ENCODE data around the gene SPATA3.
"Not testable (repeated sequence)": the region's sequence is repeated elsewhere in the genome, so short reads cannot be mapped to it uniquely, and the experiment has no call there.

Gene SPATA3

GRCh38 chr2:230996661-230997060, 740 bp downstream of the SPATA3 start:
- DNase-seq (ENCODE audit: low read depth in 2 of 2), result no peak

- no peak for DNase-seq (ENCODE audit: low read depth in 2 of 2)
Observed at GRCh38 chr2:230998882-230999281, 3.0 kb downstream of the SPATA3 start.

- no peak for DNase-seq (ENCODE audit: low read depth in 2 of 2)
Observed at GRCh38 chr2:230999477-230999876, 3.6 kb downstream of the SPATA3 start.

- DNase-seq (ENCODE audit: low read depth in 2 of 2), result no peak
Observed at GRCh38 chr2:231000211-231000904, 4.4 kb downstream of the SPATA3 start.

- no peak for DNase-seq (ENCODE audit: low read depth in 2 of 2)
Observed at GRCh38 chr2:231001036-231001435, 5.1 kb downstream of the SPATA3 start.

GRCh38 chr2:231001921-231002320, 6.0 kb downstream of the SPATA3 start:
- DNase-seq (ENCODE audit: low read depth in 2 of 2), result no peak

- DNase-seq (ENCODE audit: low read depth in 2 of 2), result no peak
Observed at GRCh38 chr2:231002641-231003040, 6.7 kb downstream of the SPATA3 start.

GRCh38 chr2:231003186-231003585, 7.3 kb downstream of the SPATA3 start:
- no peak for DNase-seq (ENCODE audit: low read depth in 2 of 2)

GRCh38 chr2:231004930-231005329, 9.0 kb downstream of the SPATA3 start:
- DNase-seq (ENCODE audit: low read depth in 2 of 2), result not testable (repeated sequence)

GRCh38 chr2:231007286-231008098, 11.6 kb downstream of the SPATA3 start:
- DNase-seq (ENCODE audit: low read depth in 2 of 2), result no peak

GRCh38 chr2:231008131-231008530, 12.2 kb downstream of the SPATA3 start:
- DNase-seq (ENCODE audit: low read depth in 2 of 2), result no peak

GRCh38 chr2:231009236-231009919, 13.5 kb downstream of the SPATA3 start:
- no peak for DNase-seq (ENCODE audit: low read depth in 2 of 2)

GRCh38 chr2:231010201-231010730, 14.3 kb downstream of the SPATA3 start:
- DNase-seq (ENCODE audit: low read depth in 2 of 2), result no peak

GRCh38 chr2:231011526-231011925, 15.6 kb downstream of the SPATA3 start:
- no peak for DNase-seq (ENCODE audit: low read depth in 2 of 2)

GRCh38 chr2:231012463-231012862, 16.5 kb downstream of the SPATA3 start:
- no peak for DNase-seq (ENCODE audit: low read depth in 2 of 2)

- no peak for DNase-seq (ENCODE audit: low read depth in 2 of 2)
Observed at GRCh38 chr2:231013820-231014219, 17.9 kb downstream of the SPATA3 start.

- DNase-seq (ENCODE audit: low read depth in 2 of 2), result no peak
Observed at GRCh38 chr2:231015478-231015877, 19.6 kb downstream of the SPATA3 start.

- no peak for DNase-seq (ENCODE audit: low read depth in 2 of 2)
Observed at GRCh38 chr2:231015926-231016325, 20.0 kb downstream of the SPATA3 start.

- no peak for DNase-seq (ENCODE audit: low read depth in 2 of 2)
Observed at GRCh38 chr2:231016566-231017230, 20.8 kb downstream of the SPATA3 start.

GRCh38 chr2:231017231-231017598, 21.3 kb downstream of the SPATA3 start:
- DNase-seq (ENCODE audit: low read depth in 2 of 2), result no peak

GRCh38 chr2:231018184-231018583, 22.3 kb downstream of the SPATA3 start:
- no peak for DNase-seq (ENCODE audit: low read depth in 2 of 2)

- DNase-seq (ENCODE audit: low read depth in 2 of 2), result not testable (repeated sequence)
Observed at GRCh38 chr2:231025059-231025458, 29.1 kb downstream of the SPATA3 start.
